ENCODE data around the gene ZNF718. TPM values are rescaled to one million over a fixed set of nuclear protein-coding genes. Genes with fewer than 3 reads are reported as not detected.
"Not testable (repeated sequence)": the region's sequence is repeated elsewhere in the genome, so short reads cannot be mapped to it uniquely, and the experiment has no call there.

Gene ZNF718
- total RNA-seq, result 10 to 100 TPM in 1 of 5 donors, 1 to 10 TPM in 4; 6.6 to 10.3 (median 8.6) TPM
- 12.6 TPM for total RNA-seq (2013)
- total RNA-seq, result 3.3 to 21.6 (median 10.8) reads per million in 29 experiments

- Mint-ChIP-seq H3K36me3 (peaks cover 25% of the 10 kb centered on the region), H3K27ac (peak within 1 kb of the TSS; percentile 94 to 99), H3K9me3 (peaks cover 3 to 28% (median 12%) of the 10 kb centered on the region in 3 donors), H3K4me3 (peak within 1 kb of the TSS; percentile 97 to 99 (median 98)), H3K27me3 (no peaks in the 10 kb centered on the region), H3K4me1 (peaks cover 37 to 41% (median 40%) of the 10 kb centered on the region in 3 donors)
- WGBS (ENCODE audit: insufficient coverage), result 4% methylated on average over 40 of the region's 44 CpGs
- H3K9me3 ChIP-seq, result peaks cover 13% of the 10 kb centered on the region
- peaks cover 0 to 40% of the 10 kb centered on the region in 2 experiments for H3K4me1 ChIP-seq (ENCODE audit: control insufficient read depth in 1 of 2, extremely low read depth in 1 of 2, insufficient read depth in 2 of 2, low read length in 2 of 2)
- peak within 1 kb of the TSS; percentile 88 for H3K27ac ChIP-seq (ENCODE audit: low read length)
- ChIA-PET POLR2A (no interaction called here), CTCF (interaction anchor here in 1 of 2 donors (0.8 to 1.4 kb wide), 2 partner anchors 118 to 349 kb away, joined by 3 to 4 read pairs; no protein-coding TSS in a partner anchor)
- H3K27me3 ChIP-seq (replicated peaks in 1 of 2; ENCODE audit: control insufficient read depth in 2 of 2, extremely low read depth in 1 of 2, insufficient read depth in 2 of 2, low read length in 1 of 2), result no peaks in the 10 kb centered on the region
- peak within 1 kb of the TSS; percentile 88 to 94 for H3K4me3 ChIP-seq (ENCODE audit: control insufficient read depth in 1 of 2, extremely low read depth in 1 of 2, low read length in 1 of 2)
- DNase-seq, result peak; percentile 79 to 96 (median 89)
- H3K36me3 ChIP-seq (ENCODE audit: control insufficient read depth in 2 of 2, extremely low read depth in 1 of 2, insufficient read depth in 1 of 2, low read length in 1 of 2), result peaks cover 4 to 25% of the 10 kb centered on the region in 2 donors
- ATAC-seq (replicated peaks in 1 of 4), result peak; percentile 93 to 97 (median 96)
Measured at GRCh38 chr4:124275-125081, at the start of gene ZNF718. TSS of gene ZNF718 (plus strand) at chr4:124501. CDS start at chr4:124671, 170 bp downstream.

- Histone ChIP-seq H3K9me3 (peaks cover 60% of the 10 kb centered on the region), H3K27ac (ENCODE audit: low read length) (no peak overlapping the region), H3K36me3 (ENCODE audit: control insufficient read depth in 2 of 2, extremely low read depth in 1 of 2, insufficient read depth in 1 of 2, low read length in 1 of 2) (peaks cover 0 to 3% of the 10 kb centered on the region in 2 donors), H3K4me3 (ENCODE audit: control insufficient read depth in 1 of 2, extremely low read depth in 1 of 2, low read length in 1 of 2) (no peak overlapping the region), H3K4me1 (ENCODE audit: control insufficient read depth in 1 of 2, extremely low read depth in 1 of 2, insufficient read depth in 2 of 2, low read length in 2 of 2) (no peaks in the 10 kb centered on the region), H3K27me3 (replicated peaks in 1 of 2; ENCODE audit: control insufficient read depth in 2 of 2, extremely low read depth in 1 of 2, insufficient read depth in 2 of 2, low read length in 1 of 2) (no peaks in the 10 kb centered on the region)
- H3K27ac Mint-ChIP-seq, result no peak overlapping the region
- DNase-seq (no peak), ATAC-seq (replicated peaks in 1 of 4) (no peak)
- ChIA-PET POLR2A (no interaction called here), CTCF (no interaction called here)
- H3K4me3 Mint-ChIP-seq, result no peak overlapping the region
- peaks cover 0 to 3% of the 10 kb centered on the region in 2 donors for H3K27me3 Mint-ChIP-seq
- H3K4me1 Mint-ChIP-seq, result no peaks in the 10 kb centered on the region
- H3K36me3 Mint-ChIP-seq, result peaks cover 45% of the 10 kb centered on the region
- H3K9me3 Mint-ChIP-seq, result peaks cover 25 to 67% (median 51%) of the 10 kb centered on the region in 3 donors
- 80% methylated on average over 1 of the region's 3 CpGs for whole genome bisulfite sequencing (ENCODE audit: insufficient coverage)
Measured at GRCh38 chr4:85951-86350, 38.4 kb upstream of the ZNF718 start.

- H3K4me3 Mint-ChIP-seq; H3K4me1 Mint-ChIP-seq; ATAC-seq (replicated peaks in 1 of 4); H3K4me3 ChIP-seq (ENCODE audit: control insufficient read depth in 1 of 2, extremely low read depth in 1 of 2, low read length in 1 of 2); H3K27me3 ChIP-seq (replicated peaks in 1 of 2; ENCODE audit: control insufficient read depth in 2 of 2, extremely low read depth in 1 of 2, insufficient read depth in 2 of 2, low read length in 1 of 2); H3K36me3 ChIP-seq (ENCODE audit: control insufficient read depth in 2 of 2, extremely low read depth in 1 of 2, insufficient read depth in 1 of 2, low read length in 1 of 2); POLR2A ChIA-PET; CTCF ChIA-PET; H3K27ac Mint-ChIP-seq; DNase-seq; H3K27me3 Mint-ChIP-seq; H3K27ac ChIP-seq (ENCODE audit: low read length); H3K4me1 ChIP-seq (ENCODE audit: control insufficient read depth in 1 of 2, extremely low read depth in 1 of 2, insufficient read depth in 2 of 2, low read length in 2 of 2): not testable (repeated sequence)
- H3K9me3 ChIP-seq, result peaks cover 59% of the 10 kb centered on the region
- no CpG with 5 or more reads among the region's 7 CpGs for WGBS (ENCODE audit: insufficient coverage)
- peaks cover 46% of the 10 kb centered on the region for H3K36me3 Mint-ChIP-seq
- H3K9me3 Mint-ChIP-seq, result peaks cover 28 to 68% (median 54%) of the 10 kb centered on the region in 3 donors
Measured at GRCh38 chr4:86559-87324, 37.6 kb upstream of the ZNF718 start.

DNA sequence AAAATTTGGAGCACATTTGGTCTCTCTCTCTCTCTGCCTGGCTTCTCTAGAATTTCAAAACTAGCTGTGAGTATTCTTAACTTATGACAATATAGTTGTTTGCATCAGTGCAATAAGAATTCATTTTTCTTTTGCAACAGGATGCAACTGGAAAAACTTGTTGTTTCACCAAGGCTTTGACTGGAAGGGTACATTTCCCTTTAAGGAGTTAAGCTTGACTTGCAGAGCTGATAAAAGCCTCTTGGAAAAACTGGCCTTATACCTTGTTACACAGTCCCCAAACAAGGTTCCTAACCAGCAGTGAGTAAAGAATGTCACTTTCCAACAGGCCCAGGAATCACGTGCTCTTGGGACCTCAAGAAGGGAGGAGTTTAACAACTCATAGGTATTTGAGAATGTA is 25.9 kb upstream of the ZNF718 start:
- Histone ChIP-seq H3K27me3 (replicated peaks in 1 of 2; ENCODE audit: control insufficient read depth in 2 of 2, extremely low read depth in 1 of 2, insufficient read depth in 2 of 2, low read length in 1 of 2) (peaks cover 0 to 2% of the 10 kb centered on the region in 2 experiments), H3K27ac (ENCODE audit: low read length) (no peak overlapping the region), H3K36me3 (ENCODE audit: control insufficient read depth in 2 of 2, extremely low read depth in 1 of 2, insufficient read depth in 1 of 2, low read length in 1 of 2) (no peaks in the 10 kb centered on the region), H3K4me1 (ENCODE audit: control insufficient read depth in 1 of 2, extremely low read depth in 1 of 2, insufficient read depth in 2 of 2, low read length in 2 of 2) (no peaks in the 10 kb centered on the region), H3K9me3 (peaks cover 6% of the 10 kb centered on the region), H3K4me3 (ENCODE audit: control insufficient read depth in 1 of 2, extremely low read depth in 1 of 2, low read length in 1 of 2) (no peak overlapping the region)
- WGBS (ENCODE audit: insufficient coverage), result no CpG with 5 or more reads among the region's 1 CpG
- ChIA-PET CTCF (no interaction called here), POLR2A (no interaction called here)
- Mint-ChIP-seq H3K4me3 (no peak overlapping the region), H3K9me3 (peaks cover 11 to 53% (median 52%) of the 10 kb centered on the region in 3 donors), H3K4me1 (no peaks in the 10 kb centered on the region), H3K27ac (no peak overlapping the region), H3K36me3 (peaks cover 15% of the 10 kb centered on the region), H3K27me3 (peaks cover 4 to 6% of the 10 kb centered on the region in 2 donors)
- no peak for DNase-seq
- ATAC-seq (replicated peaks in 1 of 4), result no peak

DNA sequence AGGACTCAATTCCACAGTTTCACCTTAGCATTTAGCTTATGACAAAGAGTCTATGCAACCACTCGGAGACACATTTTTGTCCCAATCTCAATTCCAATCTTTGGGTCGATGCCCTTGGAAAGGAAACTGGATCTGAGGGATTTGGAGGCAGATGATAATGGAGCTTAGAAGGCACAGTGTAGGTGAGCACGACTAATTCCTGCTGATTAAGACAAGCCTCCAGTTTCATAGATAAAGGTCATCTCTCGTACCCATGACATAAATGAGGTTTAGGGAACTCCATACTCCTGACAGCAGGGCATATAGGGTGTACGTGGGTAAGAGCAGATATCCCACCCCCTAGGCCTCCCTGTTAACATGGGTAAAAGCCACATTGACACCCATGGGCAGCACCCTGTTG is 24.4 kb upstream of the ZNF718 start:
- H3K9me3 ChIP-seq, result peaks cover 6% of the 10 kb centered on the region
- Mint-ChIP-seq H3K4me3 (no peak overlapping the region), H3K27me3 (peaks cover 10 to 12% of the 10 kb centered on the region in 2 donors), H3K27ac (no peak overlapping the region), H3K36me3 (peaks cover 6% of the 10 kb centered on the region), H3K9me3 (peaks cover 10 to 46% (median 43%) of the 10 kb centered on the region in 3 donors), H3K4me1 (no peaks in the 10 kb centered on the region)
- POLR2A ChIA-PET, result interaction anchor here (0.5 kb wide), 2 partner anchors 461 to 969 kb away, joined by 3 to 6 read pairs; no protein-coding TSS in a partner anchor
- H3K4me1 ChIP-seq (ENCODE audit: control insufficient read depth in 1 of 2, extremely low read depth in 1 of 2, insufficient read depth in 2 of 2, low read length in 2 of 2), result no peaks in the 10 kb centered on the region
- CTCF ChIA-PET, result no interaction called here
- no peak overlapping the region for H3K27ac ChIP-seq (ENCODE audit: low read length)
- peaks cover 0 to 2% of the 10 kb centered on the region in 2 experiments for H3K27me3 ChIP-seq (replicated peaks in 1 of 2; ENCODE audit: control insufficient read depth in 2 of 2, extremely low read depth in 1 of 2, insufficient read depth in 2 of 2, low read length in 1 of 2)
- 50% methylated on average over 1 of the region's 5 CpGs for WGBS (ENCODE audit: insufficient coverage)
- no peak overlapping the region for H3K4me3 ChIP-seq (ENCODE audit: control insufficient read depth in 1 of 2, extremely low read depth in 1 of 2, low read length in 1 of 2)
- ATAC-seq (replicated peaks in 1 of 4) (no peak), DNase-seq (no peak)
- no peaks in the 10 kb centered on the region for H3K36me3 ChIP-seq (ENCODE audit: control insufficient read depth in 2 of 2, extremely low read depth in 1 of 2, insufficient read depth in 1 of 2, low read length in 1 of 2)

DNA sequence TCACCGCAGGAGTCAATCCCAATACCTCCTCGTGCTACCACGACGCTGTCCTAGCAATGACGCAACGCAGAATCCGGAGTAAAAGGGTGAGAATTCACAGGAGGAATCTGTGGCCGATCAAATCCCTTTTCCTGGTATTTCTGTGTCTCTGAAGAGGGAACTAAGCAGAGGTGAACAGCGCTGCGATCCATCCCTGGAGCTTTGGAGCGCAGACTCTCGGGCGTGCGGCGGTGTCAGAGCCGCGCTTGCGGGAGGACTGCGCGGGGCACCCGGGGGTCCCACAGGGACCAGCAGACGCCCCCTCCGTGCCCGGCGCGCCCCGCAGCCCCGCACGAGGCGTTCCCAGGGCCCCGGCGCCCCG is 17.2 kb upstream of the ZNF718 start:
- peaks cover 31 to 60% (median 50%) of the 10 kb centered on the region in 3 donors for H3K9me3 Mint-ChIP-seq
- no peaks in the 10 kb centered on the region for H3K4me1 ChIP-seq (ENCODE audit: control insufficient read depth in 1 of 2, extremely low read depth in 1 of 2, insufficient read depth in 2 of 2, low read length in 2 of 2)
- H3K27ac ChIP-seq (ENCODE audit: low read length), result no peak overlapping the region
- no peak for DNase-seq
- no peak for ATAC-seq (replicated peaks in 1 of 4)
- H3K4me3 ChIP-seq (ENCODE audit: control insufficient read depth in 1 of 2, extremely low read depth in 1 of 2, low read length in 1 of 2), result peak overlapping the region in 1 of 2 donors; percentile 55
- H3K27ac Mint-ChIP-seq, result no peak overlapping the region
- 28% methylated on average over 31 of the region's 33 CpGs for WGBS (ENCODE audit: insufficient coverage)
- H3K36me3 ChIP-seq (ENCODE audit: control insufficient read depth in 2 of 2, extremely low read depth in 1 of 2, insufficient read depth in 1 of 2, low read length in 1 of 2), result no peaks in the 10 kb centered on the region
- ChIA-PET CTCF (no interaction called here), POLR2A (no interaction called here)
- H3K36me3 Mint-ChIP-seq, result peaks cover 23% of the 10 kb centered on the region
- H3K27me3 Mint-ChIP-seq, result peaks cover 60 to 64% of the 10 kb centered on the region in 2 donors
- H3K4me3 Mint-ChIP-seq, result no peak overlapping the region
- peaks cover 16 to 40% of the 10 kb centered on the region in 2 experiments for H3K27me3 ChIP-seq (replicated peaks in 1 of 2; ENCODE audit: control insufficient read depth in 2 of 2, extremely low read depth in 1 of 2, insufficient read depth in 2 of 2, low read length in 1 of 2)
- H3K9me3 ChIP-seq, result peaks cover 6% of the 10 kb centered on the region
- peaks cover 0 to 11% (median 2%) of the 10 kb centered on the region in 3 donors for H3K4me1 Mint-ChIP-seq

Data from T-cell (primary cell).